ENCODE results near the gene SLC44A5.

- TF ChIP-seq CTCF (IDR thresholded peaks at IDR 0.05) (no peak), POLR2A (IDR thresholded peaks at IDR 0.05) (no peak)
Observed at GRCh38 chr1:75487399-75487798, 123.5 kb downstream of the SLC44A5 start.
